H9 (cell line): ENCODE data around the gene BARD1. TPM values are rescaled to one million over a fixed set of nuclear protein-coding genes. Genes with fewer than 3 reads are reported as not detected.

ENCODE experiments used
- DNase-seq: peaks from one replicate; pipeline ENCODE4 v3.0.0-alpha.2; 2017
- H2AFZ ChIP-seq: one replicate; pipeline ENCODE4 v1.6.1; 2013; ENCODE audit warnings: mild to moderate bottlenecking, low read length, control low read depth, moderate library complexity
- H2AK5ac ChIP-seq: 2 replicates; pipeline ENCODE4 v1.6.1; 2013; ENCODE audit warnings: low read length, control low read depth, mixed read lengths; ENCODE audit not compliant: insufficient read length
- H2BK120ac ChIP-seq: one replicate; pipeline ENCODE4 v1.6.1; 2013; ENCODE audit warnings: low read depth, mild to moderate bottlenecking, low read length, control low read depth, inconsistent platforms; ENCODE audit not compliant: poor library complexity, severe bottlenecking
- H2BK12ac ChIP-seq: 2 replicates; pipeline ENCODE4 v1.6.1; 2013; ENCODE audit warnings: low read length, control low read depth, mixed read lengths, low read depth; ENCODE audit not compliant: insufficient read length
- H2BK15ac ChIP-seq: 2 replicates; pipeline ENCODE4 v1.6.1; 2013; ENCODE audit warnings: low read depth, low read length, control low read depth
- H2BK20ac ChIP-seq: one replicate; pipeline ENCODE4 v1.6.1; 2013; ENCODE audit warnings: low read depth, mild to moderate bottlenecking, low read length, control low read depth, inconsistent platforms; ENCODE audit not compliant: poor library complexity, severe bottlenecking
- H2BK5ac ChIP-seq: 2 replicates; pipeline ENCODE4 v1.6.1; 2013; ENCODE audit warnings: low read length, control low read depth, mixed read lengths; ENCODE audit not compliant: insufficient read length
- H3K14ac ChIP-seq: 2 replicates; pipeline ENCODE4 v1.6.1; 2013; ENCODE audit warnings: low read length, control low read depth; ENCODE audit not compliant: insufficient read depth
- H3K18ac ChIP-seq: 2 replicates; pipeline ENCODE4 v1.6.1; 2013; ENCODE audit warnings: low read depth, mild to moderate bottlenecking, mixed read lengths, low read length, control low read depth; ENCODE audit not compliant: insufficient read length
- H3K23ac ChIP-seq: 2 replicates; pipeline ENCODE4 v1.6.1; 2013; ENCODE audit warnings: low read length, control low read depth, mixed read lengths, low read depth; ENCODE audit not compliant: insufficient read length
- H3K23me2 ChIP-seq: 2 replicates; pipeline ENCODE4 v1.6.1; 2013; ENCODE audit warnings: low read depth, mild to moderate bottlenecking, mixed read lengths, low read length, control low read depth; ENCODE audit not compliant: insufficient read length, poor library complexity, severe bottlenecking
- H3K27ac ChIP-seq: 2 replicates; pipeline ENCODE4 v1.5.1; 2013; ENCODE audit warnings: low read length, control low read depth, mixed read lengths, low read depth; ENCODE audit not compliant: insufficient read length
- H3K27me3 ChIP-seq: 2 replicates; pipeline ENCODE4 v1.6.1; 2013; ENCODE audit warnings: low read length, control low read depth, inconsistent platforms; ENCODE audit not compliant: insufficient read depth
- H3K4ac ChIP-seq: 2 replicates; pipeline ENCODE4 v1.6.1; 2013; ENCODE audit warnings: low read depth, mild to moderate bottlenecking, control low read depth, inconsistent platforms, low read length, moderate library complexity
- H3K4me1 ChIP-seq: 2 replicates; pipeline ENCODE4 v1.6.1; 2013; ENCODE audit warnings: low read length, control low read depth, inconsistent platforms; ENCODE audit not compliant: insufficient read depth
- H3K4me2 ChIP-seq: 2 replicates; pipeline ENCODE4 v1.6.1; 2013; ENCODE audit warnings: low read length, control low read depth, mixed read lengths; ENCODE audit not compliant: insufficient read length, insufficient read depth
- H3K56ac ChIP-seq: 2 replicates; pipeline ENCODE4 v1.6.1; 2013; ENCODE audit warnings: low read depth, mild to moderate bottlenecking, mixed read lengths, low read length, control low read depth; ENCODE audit not compliant: insufficient read length
- H3K79me1 ChIP-seq: 2 replicates; pipeline ENCODE4 v1.6.1; 2013; ENCODE audit warnings: low read depth, mild to moderate bottlenecking, moderate library complexity, low read length, control low read depth, inconsistent platforms; ENCODE audit not compliant: insufficient read depth, poor library complexity, severe bottlenecking
- H3K79me2 ChIP-seq: 2 replicates; pipeline ENCODE4 v1.6.1; 2013; ENCODE audit warnings: low read length, control low read depth, inconsistent platforms; ENCODE audit not compliant: insufficient read depth
- H3K9ac ChIP-seq: 2 replicates; pipeline ENCODE4 v1.6.1; 2013; ENCODE audit warnings: low read length, control low read depth, mixed read lengths; ENCODE audit not compliant: insufficient read length; ENCODE audit errors: extremely low read depth
- H3K9me3 ChIP-seq: one replicate; pipeline ENCODE4 v1.6.1; 2013; ENCODE audit warnings: low read depth, low read length, inconsistent platforms; ENCODE audit not compliant: control insufficient read depth
- H3T11ph ChIP-seq: one replicate; pipeline ENCODE4 v1.6.1; 2013; ENCODE audit warnings: mild to moderate bottlenecking, low read length, control low read depth, inconsistent platforms
- H4K20me1 ChIP-seq: one replicate; pipeline ENCODE4 v1.6.1; 2013; ENCODE audit not compliant: control insufficient read depth, insufficient read length, insufficient read depth
- H4K5ac ChIP-seq: 2 replicates; pipeline ENCODE4 v1.6.1; 2013; ENCODE audit warnings: low read depth, mild to moderate bottlenecking, mixed read lengths, low read length, control low read depth; ENCODE audit not compliant: insufficient read length
- H4K8ac ChIP-seq: replicated peaks from 2 replicates; pipeline ENCODE4 v1.6.1; 2013; ENCODE audit warnings: low read length, control low read depth, mixed read lengths, low read depth; ENCODE audit not compliant: insufficient read length
- H4K91ac ChIP-seq: 2 replicates; pipeline ENCODE4 v1.6.1; 2013; ENCODE audit warnings: low read depth, mild to moderate bottlenecking, moderate library complexity, mixed read lengths, low read length, control low read depth; ENCODE audit not compliant: insufficient read length
- H3K27ac Mint-ChIP-seq, 3 experiments: 2 replicates in 2 of 3; 3 replicates in 1 of 3; pipeline ENCODE4 v1.8.0; 2020 to 2021; ENCODE audit warnings: mixed read lengths in 3 of 3, mild to moderate bottlenecking in 1 of 3, moderate library complexity in 1 of 3
- H3K27me3 Mint-ChIP-seq: 2 replicates; pipeline ENCODE4 v1.8.0; 2021; ENCODE audit warnings: low read depth, mild to moderate bottlenecking, moderate library complexity, mixed read lengths
- H3K36me3 Mint-ChIP-seq, 3 experiments: 2 replicates in 2 of 3; 3 replicates in 1 of 3; pipeline ENCODE4 v1.8.0; 2020 to 2021; ENCODE audit warnings: low read depth in 3 of 3, mixed read lengths in 3 of 3; ENCODE audit not compliant: insufficient read depth in 1 of 3
- H3K4me1 Mint-ChIP-seq, 2 experiments: 2 replicates each; pipeline ENCODE4 v1.8.0; 2020; ENCODE audit warnings: mixed read lengths in 2 of 2
- H3K4me3 Mint-ChIP-seq, 2 experiments: 2 replicates in 1 of 2; 3 replicates in 1 of 2; pipeline ENCODE4 v1.8.0; 2020 to 2021; ENCODE audit warnings: mild to moderate bottlenecking in 2 of 2, mixed read lengths in 2 of 2, moderate library complexity in 1 of 2
- H3K9me3 Mint-ChIP-seq, 2 experiments: 2 replicates in 1 of 2; 3 replicates in 1 of 2; pipeline ENCODE4 v1.8.0; 2020; ENCODE audit warnings: mild to moderate bottlenecking in 2 of 2, mixed read lengths in 2 of 2, moderate library complexity in 1 of 2
- WGBS: extraction: QIAGEN DNeasy Blood & Tissue Kit; methylation state at CpG from one replicate; pipeline ENCODE4 v1.1.7; 2013; ENCODE audit warnings: missing lambda C conversion rate, low lambda C conversion rate, mixed read lengths; ENCODE audit not compliant: insufficient read length; ENCODE audit errors: extremely low coverage; 5-methylcytosine and 5-hydroxymethylcytosine counted together
- total RNA-seq: library from RNA; stranded (reverse); gene quantifications from 2 replicates; pipeline ENCODE4 v1.2.1, GENCODE V29; 2021
- TF ChIP-seq, protein P1 (sequence below): fragments of 200-600 bp; sonication (generic); conservative IDR thresholded peaks from 3 replicates; pipeline ENCODE4 v1.8.0; 2021; ENCODE audit warnings: antibody characterized with exemption, mild to moderate bottlenecking

BARD1 gene
- total RNA-seq, 1 experiment from 2014 or later: 30.6 TPM

DNA sequence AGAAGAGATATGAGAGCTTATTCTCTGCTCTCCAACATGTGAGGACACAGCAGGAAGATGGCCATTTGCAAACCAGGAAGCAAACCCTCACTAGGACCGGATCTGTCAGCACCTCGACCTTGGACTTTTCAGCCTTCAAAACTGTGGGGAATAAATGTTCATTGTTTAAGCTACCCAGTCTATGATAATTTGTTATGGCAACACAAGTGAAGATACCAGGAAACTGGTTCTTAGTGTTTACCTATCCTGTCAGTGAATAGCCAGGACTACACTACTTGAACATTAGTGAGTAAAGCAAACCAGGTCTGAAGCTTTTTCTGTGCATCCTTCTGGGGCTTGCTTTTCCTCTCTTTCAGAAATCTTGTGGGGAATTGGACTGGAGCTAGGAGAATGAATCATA, 44.4 kb upstream of the BARD1 start:
- no peaks in the 10 kb centered on the region for H3K27me3 Mint-ChIP-seq
- Histone ChIP-seq H3K23ac (no peak overlapping the region), H3K4me1 (no peaks in the 10 kb centered on the region), H2AFZ (no peak overlapping the region), H3K79me1 (no peaks in the 10 kb centered on the region), H2BK15ac (no peak overlapping the region), H3K79me2 (no peaks in the 10 kb centered on the region), H3K9me3 (no peaks in the 10 kb centered on the region), H3K27me3 (no peaks in the 10 kb centered on the region), H3K23me2 (no peaks in the 10 kb centered on the region), H3K4me2 (no peak overlapping the region), H2BK12ac (no peak overlapping the region), H2BK5ac (no peak overlapping the region), H3K4ac (no peak overlapping the region), H3K9ac (no peak overlapping the region), H2BK120ac (no peak overlapping the region), H3T11ph (no peak overlapping the region), H3K18ac (no peak overlapping the region), H2BK20ac (no peak overlapping the region), H4K20me1 (no peaks in the 10 kb centered on the region), H4K8ac (no peak overlapping the region), H4K91ac (no peak overlapping the region), H2AK5ac (no peak overlapping the region), H3K14ac (no peak overlapping the region), H3K27ac (no peak overlapping the region), H4K5ac (no peak overlapping the region), H3K56ac (no peak overlapping the region)
- WGBS: no CpG with 5 or more reads among the region's 2 CpGs
- TF ChIP-seq, protein P1, sequence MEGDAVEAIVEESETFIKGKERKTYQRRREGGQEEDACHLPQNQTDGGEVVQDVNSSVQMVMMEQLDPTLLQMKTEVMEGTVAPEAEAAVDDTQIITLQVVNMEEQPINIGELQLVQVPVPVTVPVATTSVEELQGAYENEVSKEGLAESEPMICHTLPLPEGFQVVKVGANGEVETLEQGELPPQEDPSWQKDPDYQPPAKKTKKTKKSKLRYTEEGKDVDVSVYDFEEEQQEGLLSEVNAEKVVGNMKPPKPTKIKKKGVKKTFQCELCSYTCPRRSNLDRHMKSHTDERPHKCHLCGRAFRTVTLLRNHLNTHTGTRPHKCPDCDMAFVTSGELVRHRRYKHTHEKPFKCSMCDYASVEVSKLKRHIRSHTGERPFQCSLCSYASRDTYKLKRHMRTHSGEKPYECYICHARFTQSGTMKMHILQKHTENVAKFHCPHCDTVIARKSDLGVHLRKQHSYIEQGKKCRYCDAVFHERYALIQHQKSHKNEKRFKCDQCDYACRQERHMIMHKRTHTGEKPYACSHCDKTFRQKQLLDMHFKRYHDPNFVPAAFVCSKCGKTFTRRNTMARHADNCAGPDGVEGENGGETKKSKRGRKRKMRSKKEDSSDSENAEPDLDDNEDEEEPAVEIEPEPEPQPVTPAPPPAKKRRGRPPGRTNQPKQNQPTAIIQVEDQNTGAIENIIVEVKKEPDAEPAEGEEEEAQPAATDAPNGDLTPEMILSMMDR: no peak
- no peak overlapping the region for H3K4me3 Mint-ChIP-seq
- H3K4me1 Mint-ChIP-seq: peaks cover 4 to 11% of the 10 kb centered on the region in 2 experiments
- no peaks in the 10 kb centered on the region for H3K9me3 Mint-ChIP-seq
- H3K36me3 Mint-ChIP-seq: no peaks in the 10 kb centered on the region; a peak in 1 of 7 replicates
- DNase-seq: no peak
- no peak overlapping the region for H3K27ac Mint-ChIP-seq
